GM12873 (cell line): ENCODE results near the gene APH1B.

Experiments
- TF ChIP-seq, protein P1 (sequence below): IDR thresholded peaks from 2 replicates; pipeline ENCODE4 v1.5.1; 2012; ENCODE audit warnings: low read depth, mild to moderate bottlenecking, moderate library complexity, low read length, control low read depth; ENCODE audit not compliant: insufficient read depth; ENCODE audit errors: missing control alignments

Gene APH1B

DNA sequence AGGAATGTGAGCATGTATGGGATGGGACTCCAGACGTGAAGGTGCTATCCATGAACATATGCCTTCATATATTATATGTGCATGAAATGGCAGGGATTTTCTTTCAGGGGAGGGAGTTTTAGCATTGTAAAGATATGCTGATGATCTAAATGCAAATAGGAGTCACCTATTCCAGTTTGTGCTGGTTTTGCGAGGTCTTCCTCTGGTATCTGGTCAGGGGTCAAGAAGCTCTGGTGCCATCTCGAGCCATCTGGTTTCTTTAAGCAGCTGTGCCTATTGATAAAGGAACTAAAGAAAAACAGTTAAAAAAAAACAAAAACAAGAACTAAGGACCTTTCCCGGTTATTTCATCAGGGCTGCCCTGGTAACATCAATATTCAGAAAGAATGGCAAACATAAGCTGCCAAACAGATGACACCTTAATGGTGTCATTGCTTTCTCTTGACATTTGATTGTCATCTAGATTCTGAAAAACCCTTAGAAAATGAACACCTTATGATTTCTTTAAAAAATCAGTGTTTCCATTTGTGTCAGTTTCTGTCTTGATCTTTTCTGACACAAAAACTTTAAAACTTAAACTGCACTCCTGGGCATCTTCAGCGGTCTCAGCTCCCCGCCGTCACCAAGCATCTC is 22.7 kb downstream of the APH1B start:
- TF ChIP-seq, protein P1, sequence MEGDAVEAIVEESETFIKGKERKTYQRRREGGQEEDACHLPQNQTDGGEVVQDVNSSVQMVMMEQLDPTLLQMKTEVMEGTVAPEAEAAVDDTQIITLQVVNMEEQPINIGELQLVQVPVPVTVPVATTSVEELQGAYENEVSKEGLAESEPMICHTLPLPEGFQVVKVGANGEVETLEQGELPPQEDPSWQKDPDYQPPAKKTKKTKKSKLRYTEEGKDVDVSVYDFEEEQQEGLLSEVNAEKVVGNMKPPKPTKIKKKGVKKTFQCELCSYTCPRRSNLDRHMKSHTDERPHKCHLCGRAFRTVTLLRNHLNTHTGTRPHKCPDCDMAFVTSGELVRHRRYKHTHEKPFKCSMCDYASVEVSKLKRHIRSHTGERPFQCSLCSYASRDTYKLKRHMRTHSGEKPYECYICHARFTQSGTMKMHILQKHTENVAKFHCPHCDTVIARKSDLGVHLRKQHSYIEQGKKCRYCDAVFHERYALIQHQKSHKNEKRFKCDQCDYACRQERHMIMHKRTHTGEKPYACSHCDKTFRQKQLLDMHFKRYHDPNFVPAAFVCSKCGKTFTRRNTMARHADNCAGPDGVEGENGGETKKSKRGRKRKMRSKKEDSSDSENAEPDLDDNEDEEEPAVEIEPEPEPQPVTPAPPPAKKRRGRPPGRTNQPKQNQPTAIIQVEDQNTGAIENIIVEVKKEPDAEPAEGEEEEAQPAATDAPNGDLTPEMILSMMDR, result no peak

DNA sequence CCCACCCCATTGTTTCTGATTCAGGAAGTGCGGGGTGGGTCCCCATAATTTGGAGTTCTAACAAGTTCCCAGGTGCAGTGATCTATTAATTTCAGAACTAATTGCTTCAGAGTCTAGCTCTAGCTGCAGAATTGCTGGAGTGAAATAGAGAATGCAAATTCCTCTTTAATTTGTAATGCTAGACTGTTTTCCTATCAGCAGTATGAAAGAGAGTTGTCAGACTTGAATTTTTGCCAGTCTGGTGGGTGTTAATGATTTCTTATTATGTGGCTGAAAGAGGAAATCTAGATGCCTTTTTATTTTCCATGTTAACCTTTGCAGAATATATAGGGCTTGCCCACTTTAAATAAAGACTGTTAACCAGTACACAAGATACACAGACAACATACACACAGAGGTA is 23.7 kb downstream of the APH1B start:
- TF ChIP-seq, protein P1, result no peak

DNA sequence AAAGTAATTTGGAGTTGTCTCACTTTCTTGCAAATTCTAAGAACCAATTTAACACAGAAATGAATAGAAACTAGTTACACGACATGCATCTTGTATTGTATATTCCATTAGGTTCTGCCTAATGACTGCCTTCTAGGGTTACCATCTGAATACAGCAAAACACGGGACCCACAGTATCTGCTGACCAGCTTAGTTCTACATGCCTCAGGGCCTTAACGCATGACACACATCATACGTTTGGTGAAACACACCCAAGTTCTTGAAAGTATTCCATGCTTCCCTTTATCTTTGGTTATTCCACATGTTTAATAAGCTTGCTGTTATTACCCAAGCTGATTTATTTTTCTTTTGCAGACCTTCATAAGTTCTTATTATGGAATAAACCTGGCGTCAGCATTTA is 27.9 kb downstream of the APH1B start:
- TF ChIP-seq, protein P1, result no peak

DNA sequence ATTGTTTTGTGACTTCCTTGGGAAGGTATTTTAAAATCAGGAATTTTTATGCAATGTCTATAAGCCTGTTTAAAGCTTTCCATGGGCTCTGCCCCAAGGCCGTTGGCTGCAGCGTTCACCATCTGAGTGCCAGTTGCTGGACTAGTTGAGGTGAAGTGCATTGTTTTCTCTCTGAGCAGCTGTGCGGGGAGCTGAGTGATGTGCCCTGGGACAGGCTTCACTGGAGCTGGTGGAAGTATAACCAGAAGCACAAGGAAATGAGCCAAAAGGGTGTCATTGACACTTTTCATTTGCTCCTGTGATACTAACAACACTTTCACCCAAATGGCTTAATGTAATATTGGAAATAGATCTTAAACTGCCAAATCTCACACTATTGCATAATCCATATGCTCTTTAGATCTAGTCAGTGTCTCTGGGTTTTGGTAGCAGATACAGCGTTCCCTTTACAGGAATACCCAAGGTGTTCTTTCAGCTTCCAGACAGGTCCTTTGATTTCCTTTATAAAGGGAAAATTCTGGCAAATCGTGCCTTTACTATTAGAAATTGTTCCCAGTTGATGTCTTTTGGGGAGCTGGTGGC is 29.2 kb downstream of the APH1B start:
- TF ChIP-seq, protein P1, result no peak

DNA sequence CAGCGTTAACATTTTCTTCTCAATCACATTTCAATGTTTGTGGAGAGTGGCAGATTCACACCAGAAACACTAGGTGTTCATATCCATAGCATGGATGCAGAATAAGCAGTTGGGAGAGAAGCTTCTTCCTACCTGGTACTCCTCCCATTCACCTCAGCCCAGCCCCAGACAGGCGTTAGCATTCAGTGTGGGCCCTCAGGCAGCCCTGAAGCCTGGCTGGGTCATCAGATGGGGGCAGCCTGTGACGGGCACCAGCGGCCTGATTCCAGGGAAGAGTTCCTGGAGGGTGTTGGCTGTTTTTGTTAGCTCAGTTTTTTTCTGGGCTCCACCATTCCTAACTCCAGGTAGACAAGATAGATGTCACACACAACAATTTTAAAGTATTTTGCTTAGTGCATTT is 31.1 kb downstream of the APH1B start:
- TF ChIP-seq, protein P1, result no peak

DNA sequence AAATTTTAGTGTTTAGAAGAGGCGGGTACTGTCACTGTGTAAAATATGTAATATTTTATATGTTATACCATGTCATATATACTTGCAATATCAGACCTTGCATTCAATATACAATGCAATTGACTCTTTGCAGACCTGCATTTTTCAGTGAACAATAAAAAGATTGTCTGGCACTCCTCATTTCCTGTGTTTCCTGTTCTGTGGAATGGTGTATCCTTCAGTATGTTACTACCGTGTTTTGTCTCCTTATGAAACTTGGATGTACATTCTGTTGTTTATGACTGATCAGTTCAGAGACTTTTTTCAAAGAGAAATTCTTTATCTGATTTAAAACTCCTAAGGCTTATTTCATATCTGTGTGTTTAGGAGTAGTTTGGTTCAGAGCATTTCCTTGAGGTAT is 31.5 kb downstream of the APH1B start:
- TF ChIP-seq, protein P1, result no peak

DNA sequence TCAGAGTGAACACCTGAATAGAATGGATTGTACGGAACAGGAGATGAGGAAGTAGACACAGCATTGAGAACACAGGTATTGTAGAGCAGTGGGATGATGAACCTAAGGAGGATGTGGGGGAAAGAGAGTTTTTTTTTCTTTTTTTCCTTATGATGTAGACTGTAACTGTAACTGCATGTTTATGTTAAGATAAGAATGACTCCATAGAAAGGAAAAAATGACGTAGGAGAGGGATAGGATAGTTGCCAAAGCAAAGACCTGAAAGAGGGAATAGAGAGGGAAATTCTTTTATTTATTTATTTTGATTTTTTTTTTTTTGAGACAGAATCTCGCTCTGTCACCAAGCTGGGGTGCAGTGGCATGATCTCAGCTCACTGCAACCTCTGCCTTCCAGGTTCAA is 33.2 kb downstream of the APH1B start:
- TF ChIP-seq, protein P1, result no peak
